Measurements from ENCODE around the gene AOPEP.
"Not testable (repeated sequence)": the region's sequence is repeated elsewhere in the genome, so short reads cannot be mapped to it uniquely, and the experiment has no call there.

Gene AOPEP

DNA sequence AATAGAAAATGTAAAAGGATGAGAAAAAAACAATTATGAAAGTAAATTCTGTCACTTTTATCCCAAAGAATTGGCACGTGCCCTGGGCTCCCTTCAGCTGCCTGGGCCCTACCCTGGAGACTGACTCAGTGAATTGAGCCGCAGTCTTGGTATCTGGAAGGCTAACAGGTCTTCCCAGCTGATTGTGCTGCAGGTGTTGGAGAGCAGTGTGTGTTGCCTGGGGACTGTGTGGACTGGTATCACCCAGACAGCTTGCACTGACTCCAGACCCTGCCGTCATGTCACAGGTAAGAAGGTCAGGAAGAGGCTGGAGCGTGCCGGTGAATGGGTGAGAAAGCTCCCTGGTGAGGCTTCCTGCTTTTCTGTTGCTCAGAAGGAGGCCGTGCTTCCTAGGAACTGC is 83.3 kb downstream of the AOPEP start:
- in situ Hi-C loops (cut with MboI; ENCODE audit: low sequenced_read_pairs) = no loop called here

DNA sequence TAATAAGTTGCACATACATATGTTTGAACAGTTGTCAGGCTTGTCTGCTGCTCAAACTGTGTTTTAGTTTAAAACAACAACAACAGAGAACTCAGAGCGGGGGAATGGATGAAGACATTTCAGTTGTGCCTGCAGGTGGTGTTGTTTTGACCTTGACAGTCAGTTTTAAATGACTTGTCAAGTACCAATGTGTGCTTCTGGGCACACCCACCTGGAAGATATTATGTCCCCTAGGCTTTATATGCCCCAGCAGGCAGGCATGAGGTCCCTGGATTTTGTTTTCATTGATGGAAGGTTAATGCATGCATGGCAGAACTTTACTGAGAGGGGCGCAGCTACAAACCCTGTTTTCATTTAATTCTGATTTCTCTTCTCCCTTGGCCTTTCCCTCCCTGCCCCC is 84.6 kb downstream of the AOPEP start:
- in situ Hi-C loops (cut with MboI; ENCODE audit: low sequenced_read_pairs) = no loop called here

DNA sequence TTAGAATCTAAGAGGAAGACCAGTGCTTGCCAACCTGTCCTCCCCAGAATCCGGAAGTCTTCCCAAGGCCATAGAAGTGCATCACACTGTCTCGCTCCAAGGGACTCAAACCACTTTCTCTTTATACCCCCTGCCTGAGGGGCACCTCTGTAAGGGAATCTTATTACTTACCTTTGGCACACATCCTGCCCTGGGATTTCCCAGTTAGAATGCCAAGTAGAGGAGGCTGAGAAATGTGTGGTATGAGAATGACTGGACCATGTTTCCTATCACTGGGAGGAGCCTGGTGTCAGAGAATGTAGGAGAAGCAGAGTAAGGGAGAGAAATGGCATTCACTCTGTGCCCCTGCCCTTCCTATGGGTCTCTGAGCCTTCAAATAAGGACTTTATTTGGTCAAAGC is 85.8 kb downstream of the AOPEP start:
- in situ Hi-C loops (cut with MboI; ENCODE audit: low sequenced_read_pairs) = no loop called here

DNA sequence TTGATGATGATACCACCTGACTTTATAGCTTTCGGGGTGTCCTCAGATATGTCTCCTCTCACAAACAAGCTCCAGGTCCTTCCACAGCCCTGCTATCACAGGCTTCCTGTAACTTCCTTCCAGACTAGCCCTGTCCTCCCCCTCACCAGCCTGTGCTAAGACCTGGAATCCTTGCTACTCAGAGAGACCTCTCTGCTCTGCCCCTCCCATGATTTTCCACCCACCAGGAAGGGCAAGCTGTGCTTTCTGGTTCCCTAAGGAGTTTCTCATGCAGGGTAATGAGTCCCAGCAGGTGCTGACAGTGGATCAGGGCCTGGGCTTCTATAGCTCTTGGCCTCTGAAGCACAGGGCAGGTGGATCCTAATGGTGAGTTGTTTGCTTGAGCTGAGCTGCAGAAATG is 86.9 kb downstream of the AOPEP start:
- in situ Hi-C loops (cut with MboI; ENCODE audit: low sequenced_read_pairs) = no loop called here

DNA sequence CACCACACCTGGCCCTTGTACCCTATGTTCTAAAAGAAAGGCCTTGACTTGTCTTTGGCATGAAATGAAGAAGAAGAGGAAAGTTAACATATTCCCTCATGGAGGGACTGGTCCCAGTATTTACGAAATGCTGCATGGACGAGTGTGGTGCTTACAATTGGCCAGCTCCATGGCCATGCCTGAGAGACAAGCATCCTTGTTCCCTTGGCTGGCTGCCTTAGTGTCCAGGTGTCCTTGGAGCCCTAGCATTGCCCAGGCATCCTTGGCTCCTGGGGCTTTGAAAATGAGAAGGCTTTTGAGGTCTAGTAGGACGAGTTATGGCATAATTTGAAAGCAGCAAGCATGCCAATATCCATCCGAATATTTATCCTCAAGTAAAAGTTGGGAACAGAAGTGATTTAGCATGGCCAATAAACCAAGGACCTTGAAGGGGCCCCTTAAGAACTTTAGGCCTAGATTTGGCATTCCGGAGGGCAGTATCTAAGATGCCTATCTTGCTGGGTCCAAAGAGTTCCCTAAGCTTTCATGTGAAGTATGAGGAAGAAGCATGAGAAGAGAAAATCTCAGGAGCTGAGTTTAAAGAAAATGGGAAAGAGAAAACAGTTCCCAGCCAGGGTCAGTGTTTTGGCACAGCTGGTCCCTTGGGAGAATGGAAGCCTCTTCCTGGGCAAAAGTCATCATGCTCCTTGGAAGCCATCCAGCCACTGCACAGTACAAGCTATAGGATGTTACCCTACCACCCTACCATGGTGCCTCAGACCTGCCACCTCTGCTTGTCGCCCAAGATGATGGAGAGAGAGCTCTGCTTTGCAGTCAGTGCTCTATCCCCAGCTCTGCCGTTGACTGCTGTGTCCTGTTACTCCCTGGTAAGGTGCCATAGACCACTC is 91.0 kb downstream of the AOPEP start:
- in situ Hi-C loops (cut with MboI; ENCODE audit: low sequenced_read_pairs) = no loop called here

DNA sequence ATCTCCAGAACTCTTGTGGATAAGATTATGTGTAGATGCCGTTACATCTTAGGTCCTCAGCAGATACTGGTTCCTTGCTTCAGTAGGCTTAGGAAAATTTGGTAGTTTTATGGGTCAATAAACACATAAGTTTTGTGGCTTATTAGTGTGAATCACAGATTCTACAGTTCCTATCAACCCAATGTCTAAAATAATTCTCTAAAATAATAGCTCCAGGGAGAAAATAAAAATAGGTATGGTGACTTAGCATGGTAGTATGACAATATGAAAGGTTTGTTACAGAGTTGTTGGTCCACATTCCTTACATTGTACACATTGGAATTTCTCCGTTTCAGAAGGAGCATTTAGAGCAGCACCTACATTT is 91.7 kb downstream of the AOPEP start:
- in situ Hi-C loops (cut with MboI; ENCODE audit: low sequenced_read_pairs) = no loop called here

DNA sequence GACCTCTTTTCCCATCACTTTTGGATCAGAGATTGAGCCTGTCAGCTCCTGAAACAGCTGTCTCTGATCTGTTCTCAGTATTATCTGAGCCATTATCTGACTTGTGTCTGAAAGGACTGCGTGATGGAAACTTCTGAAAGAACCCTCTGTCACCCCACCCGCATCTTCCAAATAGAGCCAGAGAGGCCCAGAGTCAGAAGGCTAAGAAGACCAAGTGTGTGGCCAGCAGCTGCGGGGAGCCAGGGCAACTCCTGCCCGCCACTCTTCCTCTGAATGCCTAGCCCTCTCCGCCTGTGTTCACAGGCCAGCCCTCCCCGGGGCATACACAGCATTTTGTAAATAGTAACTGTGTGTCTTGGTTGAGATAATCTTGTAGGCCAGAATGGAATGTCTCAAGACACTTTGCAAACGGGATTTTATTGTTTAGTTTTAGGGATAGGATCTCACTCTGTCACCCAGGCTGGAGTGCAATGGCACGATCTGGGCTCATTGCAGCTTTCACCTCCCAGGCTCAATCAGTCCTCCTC is 92.7 kb downstream of the AOPEP start:
- in situ Hi-C loops (cut with MboI; ENCODE audit: low sequenced_read_pairs) = no loop called here

DNA sequence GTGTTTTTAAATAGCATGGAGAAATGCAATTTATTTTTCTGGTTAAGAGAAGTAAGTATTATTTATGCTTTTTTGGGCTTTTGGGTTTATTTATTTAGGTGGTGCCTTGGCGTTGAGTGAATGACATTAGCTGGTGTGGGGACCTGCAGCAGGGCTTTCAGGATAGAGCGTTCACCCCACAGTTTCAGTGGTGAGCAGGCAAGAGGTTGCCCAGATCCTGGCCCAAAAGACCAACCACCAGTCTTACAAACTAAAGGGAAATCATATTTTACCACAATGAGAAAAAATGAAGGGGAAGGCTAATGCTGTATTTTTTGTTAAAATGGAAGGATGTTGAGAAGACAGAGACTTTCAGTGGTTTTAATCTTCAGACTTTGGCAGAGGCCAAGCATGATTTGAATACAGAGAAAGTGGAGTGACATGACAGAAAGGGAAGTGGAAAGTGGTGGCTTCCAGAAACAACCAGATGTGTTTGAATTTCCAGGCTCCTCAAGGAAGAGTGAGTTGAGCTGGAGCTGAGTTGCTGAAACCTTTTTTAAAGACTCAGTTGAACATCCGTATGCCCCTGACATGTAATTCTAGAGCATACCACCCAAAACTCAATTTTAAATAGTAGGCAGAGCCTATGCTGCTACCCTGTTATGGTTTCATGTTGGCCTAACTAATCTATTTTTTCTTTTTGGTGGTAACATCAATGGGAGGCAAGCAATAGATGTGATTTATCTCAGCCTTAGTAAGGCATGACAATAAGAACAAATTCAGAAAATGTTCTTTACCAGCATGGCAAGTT is 94.8 kb downstream of the AOPEP start:
- in situ Hi-C loops (cut with MboI; ENCODE audit: low sequenced_read_pairs) = no loop called here

DNA sequence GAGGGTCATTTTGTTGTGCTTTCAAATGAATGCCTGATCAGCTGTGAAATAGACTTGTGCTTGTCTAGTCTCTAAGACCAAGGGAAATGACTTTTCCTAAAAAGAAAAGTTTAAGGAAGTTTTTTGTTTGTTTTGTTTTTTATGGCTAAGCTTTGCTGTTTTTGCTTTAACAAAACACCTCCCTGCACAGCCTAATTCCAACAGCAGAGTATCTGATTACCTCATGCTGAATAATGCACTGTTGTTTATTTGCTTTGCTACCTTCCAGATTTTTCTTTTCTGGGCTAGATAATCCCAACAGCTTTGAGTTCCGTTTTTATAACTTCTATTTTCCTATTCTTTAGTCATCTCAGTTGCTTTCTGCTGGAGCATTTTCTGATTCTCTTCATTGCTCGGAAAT is 95.8 kb downstream of the AOPEP start:
- in situ Hi-C loops (cut with MboI; ENCODE audit: low sequenced_read_pairs) = no loop called here

DNA sequence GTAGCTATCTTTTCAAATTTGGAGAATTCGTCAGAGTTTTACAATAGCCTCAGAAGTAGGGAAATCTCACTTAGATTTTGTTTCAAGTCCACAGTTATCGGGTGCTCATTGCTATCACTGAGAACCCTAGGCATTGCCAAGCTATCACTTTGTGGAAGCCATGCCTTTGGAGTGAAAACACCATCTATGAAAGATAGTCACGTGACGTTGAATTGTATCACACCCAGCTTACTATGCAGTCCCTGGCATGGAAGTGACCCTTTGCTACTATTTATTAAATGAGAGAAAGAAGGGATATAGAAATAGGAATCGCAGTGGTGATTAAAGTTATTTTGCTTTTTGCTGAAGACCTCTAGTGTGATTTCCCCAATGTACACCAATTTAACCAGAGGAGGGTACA is 97.2 kb downstream of the AOPEP start:
- in situ Hi-C loops (cut with MboI; ENCODE audit: low sequenced_read_pairs) = no loop called here

DNA sequence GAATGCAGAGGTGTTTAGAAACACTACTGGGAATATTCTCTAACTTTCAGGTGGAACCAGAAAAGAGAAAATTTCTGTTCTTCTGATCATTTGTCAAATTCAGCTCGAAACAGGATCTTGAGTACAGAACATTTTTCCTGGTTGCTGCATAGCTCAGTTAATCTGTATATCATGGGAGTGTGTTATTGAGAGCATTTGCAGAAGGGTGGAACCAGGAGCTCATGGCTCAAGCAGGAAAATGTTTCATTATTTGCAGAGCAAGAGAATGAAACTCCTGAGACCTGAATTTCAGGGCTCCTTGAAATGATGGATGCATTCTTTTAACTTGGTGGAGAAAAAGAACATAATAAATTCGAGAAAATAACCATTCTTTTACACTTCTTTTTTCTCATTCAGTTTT is 97.9 kb downstream of the AOPEP start:
- in situ Hi-C loops (cut with MboI; ENCODE audit: low sequenced_read_pairs) = no loop called here

DNA sequence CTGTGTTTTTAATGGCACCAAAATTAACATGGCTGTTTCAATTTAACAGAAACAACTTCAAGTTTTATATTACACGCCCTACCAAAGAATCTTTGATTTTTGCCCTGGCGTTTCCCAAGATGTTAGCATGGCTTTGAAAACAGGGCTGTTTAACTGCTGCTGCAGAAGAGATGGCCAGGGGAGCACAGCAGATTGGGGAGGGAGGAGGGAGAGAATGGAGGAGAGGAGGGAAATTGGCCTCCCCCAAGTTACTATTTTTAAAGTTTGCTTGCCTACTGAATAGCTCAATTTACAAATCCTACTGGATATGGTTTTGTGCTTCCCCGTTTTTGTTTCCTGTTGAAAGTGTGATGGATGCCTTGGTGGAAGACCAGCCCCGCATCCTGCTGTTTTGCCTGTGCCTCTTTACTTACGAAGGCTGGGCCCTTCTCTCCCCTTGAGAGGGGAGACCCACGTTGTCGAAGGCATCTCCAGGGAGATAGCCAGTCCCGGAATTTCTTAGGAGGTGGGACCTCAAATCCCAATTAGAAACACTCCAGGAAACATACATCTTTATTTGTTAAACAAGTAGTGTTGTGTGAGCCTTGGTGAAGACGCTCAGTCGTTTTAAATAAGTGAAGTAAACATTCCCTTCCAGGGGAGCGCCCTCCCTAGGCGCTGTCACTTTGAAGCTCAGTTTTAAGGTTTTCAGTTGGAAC is 98.6 kb downstream of the AOPEP start:
- in situ Hi-C loops (cut with MboI; ENCODE audit: low sequenced_read_pairs) = no loop called here

DNA sequence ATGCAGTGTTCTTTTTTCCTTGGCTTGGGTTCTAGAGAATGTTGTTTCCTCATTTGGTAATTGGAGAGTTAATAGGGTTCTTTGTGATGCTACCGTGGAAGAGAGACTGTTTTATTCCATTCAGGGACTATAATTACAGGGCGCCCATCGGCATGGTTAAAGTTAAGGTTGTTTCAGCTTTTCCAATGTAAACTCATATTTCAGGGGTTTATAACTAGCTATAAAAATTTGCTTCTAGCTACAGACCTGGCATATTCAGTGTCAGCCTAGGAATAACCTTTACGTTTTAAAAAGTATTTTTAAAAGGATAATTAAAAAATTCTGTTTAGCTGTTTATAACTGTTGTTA is 99.1 kb downstream of the AOPEP start:
- in situ Hi-C loops (cut with MboI; ENCODE audit: low sequenced_read_pairs) = no loop called here

DNA sequence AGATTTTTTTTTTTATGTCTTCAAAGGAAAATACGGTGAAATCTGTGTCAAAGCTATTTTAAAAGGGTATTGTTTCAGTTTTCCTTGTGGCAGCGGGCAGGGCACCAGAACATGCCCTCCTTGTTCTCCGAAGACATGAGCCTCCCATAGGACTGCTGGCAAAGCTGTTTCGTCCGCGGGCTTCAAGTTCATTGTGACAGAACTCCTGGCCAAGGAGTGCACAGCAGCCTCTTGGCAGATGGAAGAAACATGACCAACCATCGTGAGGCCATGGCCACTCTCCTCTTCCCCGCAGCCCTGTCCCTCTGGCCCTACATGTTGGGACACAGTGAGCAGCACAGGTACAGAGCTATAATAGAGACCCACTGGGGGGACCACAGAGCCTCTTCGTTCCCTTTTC is 99.5 kb downstream of the AOPEP start:
- in situ Hi-C loops (cut with MboI; ENCODE audit: low sequenced_read_pairs) = no loop called here

DNA sequence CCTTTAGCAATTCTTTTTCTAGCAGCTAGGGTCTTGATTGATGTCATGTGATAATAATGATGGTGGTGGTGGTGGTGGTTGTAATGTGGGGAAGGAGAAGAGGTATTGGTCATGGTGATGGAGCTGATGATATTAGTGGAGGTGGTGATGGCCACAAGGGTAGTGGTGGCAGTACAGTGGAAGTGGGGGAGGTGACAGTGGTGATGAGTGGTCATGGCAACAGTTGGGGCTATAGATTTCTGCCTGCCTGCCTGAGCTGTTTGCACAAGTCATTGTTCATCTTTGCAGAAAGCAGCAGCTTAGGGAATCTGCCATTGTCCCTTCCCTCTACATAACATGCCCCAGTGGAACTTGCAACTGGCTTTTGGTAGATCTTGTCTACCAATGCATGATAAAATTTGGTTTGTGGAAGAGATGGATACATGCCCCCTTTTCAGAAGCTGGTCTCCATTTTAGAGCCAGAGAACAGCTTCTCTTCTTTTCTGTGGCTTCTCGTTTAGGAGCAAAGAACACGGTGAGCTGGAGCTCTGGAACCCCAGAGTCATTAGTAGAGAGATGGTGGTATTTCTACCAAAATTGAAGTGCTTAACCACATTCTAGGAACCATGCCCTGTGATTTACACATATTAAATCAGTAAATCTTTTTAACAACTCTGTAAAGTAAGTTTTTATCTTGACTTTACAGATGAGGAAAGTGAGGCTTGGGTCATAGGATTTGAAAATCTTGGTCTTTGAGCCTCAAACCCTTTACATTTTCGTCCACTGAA is 100.3 kb downstream of the AOPEP start:
- in situ Hi-C loops (cut with MboI; ENCODE audit: low sequenced_read_pairs) = no loop called here

DNA sequence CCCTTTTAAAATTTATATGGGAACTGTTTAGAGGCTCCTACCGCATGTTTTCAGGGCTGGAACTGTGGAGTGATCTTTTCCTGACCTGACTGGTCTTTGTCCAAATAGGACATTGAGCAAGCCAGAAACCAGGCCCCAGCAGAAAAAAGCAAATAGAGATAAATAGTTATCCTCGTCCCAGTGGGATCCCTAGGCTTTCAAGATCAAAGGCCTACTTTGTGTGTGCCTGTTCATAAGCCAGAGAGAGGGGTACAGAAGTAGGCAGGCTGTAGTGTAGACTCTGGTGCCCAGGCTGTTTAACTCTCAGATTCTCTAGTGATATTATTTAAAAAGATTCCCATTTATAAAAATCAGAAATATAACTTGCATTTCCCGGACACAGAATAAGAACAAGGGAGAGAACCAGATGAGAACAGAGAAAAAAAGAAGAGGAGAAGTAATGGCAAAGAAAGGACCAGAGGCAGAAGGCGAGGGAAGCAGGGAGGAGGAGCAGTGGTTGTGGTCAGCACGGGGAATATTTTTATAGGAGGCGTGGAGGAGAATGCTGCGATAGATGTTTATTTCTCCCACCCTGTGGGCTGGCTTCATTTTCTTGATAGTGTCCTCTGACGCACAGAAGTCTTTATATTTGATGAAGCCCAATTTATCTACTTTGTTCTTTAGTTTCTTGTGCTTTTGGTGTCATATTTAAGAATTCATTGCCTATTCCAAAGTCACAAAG is 101.2 kb downstream of the AOPEP start:
- in situ Hi-C loops (cut with MboI; ENCODE audit: low sequenced_read_pairs) = no loop called here

DNA sequence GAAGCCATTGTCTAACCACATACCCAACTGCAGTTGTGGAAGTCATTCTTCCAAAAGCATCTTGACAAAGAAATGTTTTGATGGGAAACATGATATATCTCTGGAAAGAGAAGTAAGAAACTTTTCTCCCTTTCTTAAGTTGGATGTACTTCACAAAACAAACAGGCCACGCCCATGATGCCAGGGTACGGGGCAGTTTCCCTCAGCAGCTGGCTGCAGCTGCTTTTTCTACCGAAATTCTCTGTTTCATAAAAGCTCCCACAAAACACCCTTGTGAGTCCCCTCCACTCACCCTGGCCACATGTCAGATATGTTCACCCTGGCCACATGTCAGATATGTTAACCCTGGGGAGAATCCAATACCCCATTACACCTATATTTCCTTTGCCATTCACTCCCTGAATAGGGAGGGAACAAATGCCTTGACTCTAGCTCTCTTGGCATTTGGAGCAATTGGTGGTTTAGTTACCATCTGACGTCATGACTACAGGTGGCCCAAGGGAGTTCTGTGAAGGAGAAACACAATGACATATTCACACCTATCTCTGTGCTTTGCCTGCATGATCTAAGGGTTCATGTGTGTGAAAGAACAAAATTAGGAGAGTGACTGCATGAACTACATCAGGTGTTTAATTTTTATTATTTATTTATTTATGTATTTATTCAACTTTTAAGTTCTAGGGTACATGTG is 103.0 kb downstream of the AOPEP start:
- in situ Hi-C loops (cut with MboI; ENCODE audit: low sequenced_read_pairs) = no loop called here

DNA sequence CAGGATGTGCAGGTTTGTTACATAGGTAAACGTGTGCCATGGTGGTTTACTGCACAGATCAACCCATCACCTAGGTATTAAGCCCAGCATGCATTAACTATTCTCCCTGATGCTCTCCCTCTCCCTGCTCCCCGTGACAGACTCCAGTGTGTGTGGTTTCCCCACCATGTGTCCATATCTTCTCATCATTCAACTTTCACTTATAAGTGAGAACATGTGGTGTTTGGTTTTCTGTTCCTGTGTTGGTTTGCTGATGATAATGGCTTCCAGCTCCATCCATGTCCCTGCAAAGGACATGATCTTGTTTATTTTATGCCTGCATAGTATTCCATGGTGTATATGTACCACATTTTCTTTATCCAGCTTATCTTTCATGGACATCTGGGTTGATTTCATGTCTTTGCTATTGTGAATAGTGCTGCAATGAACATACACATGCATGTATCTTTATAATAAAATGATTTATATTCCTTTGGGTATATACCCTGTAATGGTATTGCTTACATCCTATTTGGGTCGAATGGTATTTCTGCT is 103.6 kb downstream of the AOPEP start:
- in situ Hi-C loops (cut with MboI; ENCODE audit: low sequenced_read_pairs) = not testable (repeated sequence)

DNA sequence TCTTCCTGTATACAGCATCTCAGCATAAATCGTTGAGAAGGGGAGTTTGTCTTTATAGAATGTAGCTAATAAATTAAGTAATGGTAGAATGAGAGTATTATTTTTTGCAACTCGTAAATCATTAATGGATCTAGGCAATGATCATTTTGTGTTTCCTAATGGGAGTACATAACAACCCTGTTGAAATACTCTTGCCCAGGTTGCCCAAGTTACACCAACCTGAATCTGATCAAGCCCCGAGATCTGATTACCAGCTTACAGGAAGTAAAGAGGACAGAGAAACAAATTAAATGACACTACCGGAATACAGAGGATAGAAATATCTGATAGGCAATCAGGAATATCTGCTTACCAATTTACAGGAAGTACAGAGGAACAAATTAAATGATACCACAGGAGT is 107.3 kb downstream of the AOPEP start:
- in situ Hi-C loops (cut with MboI; ENCODE audit: low sequenced_read_pairs) = no loop called here

All from HL-60/S4 treated with phorbol 12-myristate 13-acetate at 8.2 ng/mL for 4 days and 3 days (cell line).